Ascending aorta (tissue), 2 donors: Measurements from ENCODE around the gene AMN. TPM values are rescaled to one million over a fixed set of nuclear protein-coding genes. Genes with fewer than 3 reads are reported as not detected.
"Not testable (repeated sequence)": the region's sequence is repeated elsewhere in the genome, so short reads cannot be mapped to it uniquely, and the experiment has no call there.

Experiments used
- DNase-seq, 2 donors: peaks; one replicate each; pipeline ENCODE4 v3.0.0-alpha.2; 2019; ENCODE audit warnings: low spot score in 2 of 2
- H3K27ac ChIP-seq, 2 donors: fragments of 200-600 bp; sonication (generic); one replicate each; pipeline ENCODE4 v1.5.1; 2016 to 2017; ENCODE audit warnings: mild to moderate bottlenecking in 1 of 2
- H3K27me3 ChIP-seq: fragments of 200-600 bp; sonication (generic); one replicate; pipeline ENCODE4 v1.5.1; 2017
- H3K36me3 ChIP-seq, 2 donors: fragments of 200-600 bp; sonication (generic); one replicate each; pipeline ENCODE4 v1.5.1; 2016
- H3K4me1 ChIP-seq, 2 donors: fragments of 200-600 bp; sonication (generic); one replicate each; pipeline ENCODE4 v1.5.1; 2016 to 2017; ENCODE audit warnings: mild to moderate bottlenecking in 1 of 2
- H3K4me3 ChIP-seq, 2 donors: fragments of 200-600 bp; sonication (generic); one replicate each; pipeline ENCODE4 v1.5.1; 2016 to 2017; ENCODE audit warnings: mild to moderate bottlenecking in 1 of 2
- H3K9me3 ChIP-seq, 2 donors: fragments of 200-600 bp; sonication (generic); one replicate each; pipeline ENCODE4 v1.5.1; 2016
- CTCF ChIP-seq, 3 experiments: fragments of 200-600 bp in 2 of 3; fragments of 450-650 bp in 1 of 3; sonication (generic) in 2 of 3; IDR thresholded peaks; one replicate each; pipeline ENCODE4 v1.5.1; 2016 to 2019; ENCODE audit warnings: antibody characterized with exemption in 3 of 3, mild to moderate bottlenecking in 1 of 3, moderate library complexity in 1 of 3
- intact Hi-C: fragments of 100-400 bp; cut with DNase I; formaldehyde crosslinking; loops from one replicate; pipeline ENCODE4 v1.15.1; 2023
- total RNA-seq: library from RNA; depleted of rRNA; stranded (reverse); fragments of >200 nt; gene quantifications from one replicate; pipeline ENCODE4 v1.1.0, GENCODE V29; 2016

AMN gene
- total RNA-seq, 1 donor from 2014 or later, result 0.32 TPM

- no peak for DNase-seq
- Histone ChIP-seq H3K36me3 (no peaks in the 10 kb centered on the region), H3K27me3 (peaks cover 9% of the 10 kb centered on the region), H3K4me1 (peaks cover 5 to 12% of the 10 kb centered on the region in 2 donors), H3K4me3 (no peak overlapping the region), H3K27ac (no peak overlapping the region), H3K9me3 (no peaks in the 10 kb centered on the region)
- intact Hi-C loops, result no loop called here
- TF ChIP-seq CTCF (IDR thresholded peaks at IDR 0.05), result no peak
Observed at GRCh38 chr14:102923925-102924486, 1.5 kb downstream of the AMN start.

- no peak overlapping the region for H3K4me3 ChIP-seq
- H3K4me1 ChIP-seq, result peaks cover 14 to 21% of the 10 kb centered on the region in 2 donors
- intact Hi-C loops, result no loop called here
- H3K27ac ChIP-seq, result no peak overlapping the region
- H3K27me3 ChIP-seq, result peaks cover 18% of the 10 kb centered on the region
- DNase-seq, result no peak
- H3K36me3 ChIP-seq, result no peaks in the 10 kb centered on the region
- no peaks in the 10 kb centered on the region for H3K9me3 ChIP-seq
- TF ChIP-seq CTCF (IDR thresholded peaks at IDR 0.05), result no peak
Observed at GRCh38 chr14:102924632-102925588, 2.4 kb downstream of the AMN start.

- peaks cover 25% of the 10 kb centered on the region for H3K27me3 ChIP-seq
- intact Hi-C loops, result no loop called here
Observed at GRCh38 chr14:102925646-102926045, 3.2 kb downstream of the AMN start.

GRCh38 chr14:102926104-102926503 is 3.6 kb downstream of the AMN start:
- Histone ChIP-seq H3K36me3 (no peaks in the 10 kb centered on the region), H3K27ac (no peak overlapping the region), H3K4me1 (peaks cover 19 to 25% of the 10 kb centered on the region in 2 donors), H3K9me3 (no peaks in the 10 kb centered on the region), H3K4me3 (no peak overlapping the region), H3K27me3 (peaks cover 26% of the 10 kb centered on the region)
- intact Hi-C loops, result no loop called here
- no peak for DNase-seq
- no peak for TF ChIP-seq CTCF (IDR thresholded peaks at IDR 0.05)

More at GRCh38 chr14:102925646-102926045, 3.2 kb downstream of the AMN start:
- no peak overlapping the region for H3K27ac ChIP-seq
- H3K36me3 ChIP-seq, result no peaks in the 10 kb centered on the region
- H3K4me1 ChIP-seq, result peaks cover 19 to 25% of the 10 kb centered on the region in 2 donors
- TF ChIP-seq CTCF (IDR thresholded peaks at IDR 0.05), result no peak
- H3K4me3 ChIP-seq, result no peak overlapping the region
- H3K9me3 ChIP-seq, result no peaks in the 10 kb centered on the region
- DNase-seq, result no peak

- H3K27me3 ChIP-seq, result peaks cover 26% of the 10 kb centered on the region
- peaks cover 19 to 25% of the 10 kb centered on the region in 2 donors for H3K4me1 ChIP-seq
- DNase-seq, H3K27ac ChIP-seq, intact Hi-C loops, H3K36me3 ChIP-seq, H3K9me3 ChIP-seq, H3K4me3 ChIP-seq: not testable (repeated sequence)
Observed at GRCh38 chr14:102926840-102927239, 4.4 kb downstream of the AMN start.

- H3K27me3 ChIP-seq, result peaks cover 26% of the 10 kb centered on the region
- intact Hi-C loops, result no loop called here
- no peaks in the 10 kb centered on the region for H3K9me3 ChIP-seq
- no peak overlapping the region for H3K4me3 ChIP-seq
- peaks cover 19 to 25% of the 10 kb centered on the region in 2 donors for H3K4me1 ChIP-seq
- TF ChIP-seq CTCF (IDR thresholded peaks at IDR 0.05), result no peak
- DNase-seq, result no peak
- H3K27ac ChIP-seq, result no peak overlapping the region
- peaks cover 0 to 5% of the 10 kb centered on the region in 2 donors for H3K36me3 ChIP-seq
Observed at GRCh38 chr14:102927346-102927877, 4.9 kb downstream of the AMN start.
